Liver (tissue), 2 donors: ENCODE results near the gene PMM2.

Experiments used
- TF ChIP-seq, protein P1 (sequence below): fragments of 150-350 bp; IDR thresholded peaks from 2 replicates; pipeline ENCODE4 v1.5.1; 2017; ENCODE audit warnings: improper control_type of control experiment, low read depth, low read length; ENCODE audit not compliant: missing input control
- TF ChIP-seq, protein P2 (sequence below): IDR thresholded peaks from 2 replicates; pipeline ENCODE4 v1.6.1; 2016; ENCODE audit warnings: antibody characterized with exemption
- TF ChIP-seq, protein P3 (sequence below): IDR thresholded peaks from 2 replicates; pipeline ENCODE4 v1.6.1; 2016; ENCODE audit warnings: antibody characterized with exemption, mild to moderate bottlenecking
- donor health status: healthy.

DNA sequence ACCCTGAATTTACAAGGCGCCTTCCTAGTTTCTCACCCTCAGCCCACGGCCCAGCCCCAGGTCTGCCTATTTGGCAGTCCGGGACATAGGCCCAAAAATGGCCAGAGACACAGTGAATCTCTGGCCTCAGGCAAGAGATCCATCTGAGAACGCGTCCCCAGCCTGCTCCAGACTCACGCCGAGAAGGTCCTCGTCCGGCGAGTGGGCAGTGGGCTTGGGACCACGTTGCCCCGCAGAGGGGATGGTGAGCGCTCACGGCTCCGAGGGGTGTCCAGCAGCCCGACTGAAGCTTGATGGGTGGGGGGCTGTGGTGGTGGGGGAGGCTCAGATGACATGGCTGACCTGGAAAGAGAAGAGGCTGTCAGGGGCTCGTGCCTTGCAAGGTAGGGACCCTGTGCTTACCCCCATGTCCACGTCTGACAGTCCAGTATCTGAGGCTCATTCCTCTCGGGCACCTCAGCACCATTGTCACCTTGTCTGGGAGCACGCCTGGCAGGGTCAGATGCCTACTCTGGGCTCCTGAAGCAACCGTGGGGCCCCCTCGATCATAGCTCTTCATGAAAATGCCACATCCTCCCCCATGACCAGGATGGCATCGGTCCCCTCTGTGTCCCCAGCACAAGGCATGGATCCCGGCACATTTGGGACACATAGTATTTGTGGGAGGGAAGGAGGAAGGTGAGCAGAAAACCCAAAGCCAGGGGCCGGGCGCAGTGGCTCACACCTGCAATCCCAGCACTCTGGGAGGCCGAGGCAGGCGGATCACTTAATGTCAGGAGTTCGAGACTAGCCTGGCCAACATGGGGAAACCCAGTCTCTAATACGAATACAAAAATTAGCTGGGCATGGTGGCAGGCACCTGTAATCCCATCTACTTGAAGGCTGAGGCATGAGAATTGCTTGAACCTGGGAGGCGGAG, 61.6 kb downstream of the PMM2 start:
- TF ChIP-seq, protein P1, sequence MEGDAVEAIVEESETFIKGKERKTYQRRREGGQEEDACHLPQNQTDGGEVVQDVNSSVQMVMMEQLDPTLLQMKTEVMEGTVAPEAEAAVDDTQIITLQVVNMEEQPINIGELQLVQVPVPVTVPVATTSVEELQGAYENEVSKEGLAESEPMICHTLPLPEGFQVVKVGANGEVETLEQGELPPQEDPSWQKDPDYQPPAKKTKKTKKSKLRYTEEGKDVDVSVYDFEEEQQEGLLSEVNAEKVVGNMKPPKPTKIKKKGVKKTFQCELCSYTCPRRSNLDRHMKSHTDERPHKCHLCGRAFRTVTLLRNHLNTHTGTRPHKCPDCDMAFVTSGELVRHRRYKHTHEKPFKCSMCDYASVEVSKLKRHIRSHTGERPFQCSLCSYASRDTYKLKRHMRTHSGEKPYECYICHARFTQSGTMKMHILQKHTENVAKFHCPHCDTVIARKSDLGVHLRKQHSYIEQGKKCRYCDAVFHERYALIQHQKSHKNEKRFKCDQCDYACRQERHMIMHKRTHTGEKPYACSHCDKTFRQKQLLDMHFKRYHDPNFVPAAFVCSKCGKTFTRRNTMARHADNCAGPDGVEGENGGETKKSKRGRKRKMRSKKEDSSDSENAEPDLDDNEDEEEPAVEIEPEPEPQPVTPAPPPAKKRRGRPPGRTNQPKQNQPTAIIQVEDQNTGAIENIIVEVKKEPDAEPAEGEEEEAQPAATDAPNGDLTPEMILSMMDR: no peak
- TF ChIP-seq, protein P2, sequence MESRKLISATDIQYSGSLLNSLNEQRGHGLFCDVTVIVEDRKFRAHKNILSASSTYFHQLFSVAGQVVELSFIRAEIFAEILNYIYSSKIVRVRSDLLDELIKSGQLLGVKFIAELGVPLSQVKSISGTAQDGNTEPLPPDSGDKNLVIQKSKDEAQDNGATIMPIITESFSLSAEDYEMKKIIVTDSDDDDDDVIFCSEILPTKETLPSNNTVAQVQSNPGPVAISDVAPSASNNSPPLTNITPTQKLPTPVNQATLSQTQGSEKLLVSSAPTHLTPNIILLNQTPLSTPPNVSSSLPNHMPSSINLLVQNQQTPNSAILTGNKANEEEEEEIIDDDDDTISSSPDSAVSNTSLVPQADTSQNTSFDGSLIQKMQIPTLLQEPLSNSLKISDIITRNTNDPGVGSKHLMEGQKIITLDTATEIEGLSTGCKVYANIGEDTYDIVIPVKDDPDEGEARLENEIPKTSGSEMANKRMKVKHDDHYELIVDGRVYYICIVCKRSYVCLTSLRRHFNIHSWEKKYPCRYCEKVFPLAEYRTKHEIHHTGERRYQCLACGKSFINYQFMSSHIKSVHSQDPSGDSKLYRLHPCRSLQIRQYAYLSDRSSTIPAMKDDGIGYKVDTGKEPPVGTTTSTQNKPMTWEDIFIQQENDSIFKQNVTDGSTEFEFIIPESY: no peak
- TF ChIP-seq, protein P3, sequence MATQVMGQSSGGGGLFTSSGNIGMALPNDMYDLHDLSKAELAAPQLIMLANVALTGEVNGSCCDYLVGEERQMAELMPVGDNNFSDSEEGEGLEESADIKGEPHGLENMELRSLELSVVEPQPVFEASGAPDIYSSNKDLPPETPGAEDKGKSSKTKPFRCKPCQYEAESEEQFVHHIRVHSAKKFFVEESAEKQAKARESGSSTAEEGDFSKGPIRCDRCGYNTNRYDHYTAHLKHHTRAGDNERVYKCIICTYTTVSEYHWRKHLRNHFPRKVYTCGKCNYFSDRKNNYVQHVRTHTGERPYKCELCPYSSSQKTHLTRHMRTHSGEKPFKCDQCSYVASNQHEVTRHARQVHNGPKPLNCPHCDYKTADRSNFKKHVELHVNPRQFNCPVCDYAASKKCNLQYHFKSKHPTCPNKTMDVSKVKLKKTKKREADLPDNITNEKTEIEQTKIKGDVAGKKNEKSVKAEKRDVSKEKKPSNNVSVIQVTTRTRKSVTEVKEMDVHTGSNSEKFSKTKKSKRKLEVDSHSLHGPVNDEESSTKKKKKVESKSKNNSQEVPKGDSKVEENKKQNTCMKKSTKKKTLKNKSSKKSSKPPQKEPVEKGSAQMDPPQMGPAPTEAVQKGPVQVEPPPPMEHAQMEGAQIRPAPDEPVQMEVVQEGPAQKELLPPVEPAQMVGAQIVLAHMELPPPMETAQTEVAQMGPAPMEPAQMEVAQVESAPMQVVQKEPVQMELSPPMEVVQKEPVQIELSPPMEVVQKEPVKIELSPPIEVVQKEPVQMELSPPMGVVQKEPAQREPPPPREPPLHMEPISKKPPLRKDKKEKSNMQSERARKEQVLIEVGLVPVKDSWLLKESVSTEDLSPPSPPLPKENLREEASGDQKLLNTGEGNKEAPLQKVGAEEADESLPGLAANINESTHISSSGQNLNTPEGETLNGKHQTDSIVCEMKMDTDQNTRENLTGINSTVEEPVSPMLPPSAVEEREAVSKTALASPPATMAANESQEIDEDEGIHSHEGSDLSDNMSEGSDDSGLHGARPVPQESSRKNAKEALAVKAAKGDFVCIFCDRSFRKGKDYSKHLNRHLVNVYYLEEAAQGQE: no peak
